ENCODE data around the gene CNPY2.
"Not testable (repeated sequence)": the region's sequence is repeated elsewhere in the genome, so short reads cannot be mapped to it uniquely, and the experiment has no call there.

CNPY2 gene

DNA sequence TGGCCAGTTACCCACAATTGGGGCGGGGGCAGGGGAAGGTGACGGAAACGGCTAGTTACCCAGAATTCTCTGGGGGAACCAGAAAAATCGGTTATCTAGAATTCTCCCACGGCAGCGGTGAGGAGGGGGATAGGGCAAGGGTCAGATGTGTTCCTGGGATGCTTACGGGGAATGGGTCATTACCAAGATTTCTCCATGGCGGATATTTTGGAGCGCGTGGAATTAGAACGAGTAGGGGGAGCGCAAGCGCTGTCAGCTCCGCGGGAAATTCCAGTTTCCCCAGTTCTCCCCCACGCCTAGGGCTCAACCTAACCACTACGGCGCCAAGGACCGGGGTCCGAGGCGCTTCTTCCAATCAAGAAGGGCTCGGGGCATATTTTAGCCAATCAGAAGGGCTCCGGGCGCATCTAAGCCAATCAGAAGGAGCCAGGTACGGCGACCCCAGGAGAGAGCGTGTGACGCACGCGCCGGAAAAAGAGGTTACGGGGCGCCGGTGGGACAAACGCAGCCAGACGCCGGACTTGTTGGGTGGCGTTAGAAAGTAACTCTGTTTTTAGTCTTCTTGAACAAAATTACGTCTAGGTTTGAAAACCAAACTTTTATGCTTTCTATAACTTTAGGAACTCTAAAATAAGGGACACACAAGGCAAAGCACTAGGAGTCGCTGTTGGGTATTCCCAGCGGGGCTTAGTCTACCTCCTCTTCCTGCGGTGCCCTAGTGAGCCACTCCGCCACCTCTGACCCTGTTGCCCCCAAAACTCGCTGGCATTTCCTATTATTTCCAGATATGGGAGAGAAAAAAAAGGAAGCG is 18.1 kb upstream of the CNPY2 start, which contains the start of gene PAN2:
Gene PAN2 (minus strand): TSS at position 322 of the 811 bp plus-strand sequence. CDS start 906 bp downstream, outside the sequence.
- FAIRE-seq = peak; percentile 78

DNA sequence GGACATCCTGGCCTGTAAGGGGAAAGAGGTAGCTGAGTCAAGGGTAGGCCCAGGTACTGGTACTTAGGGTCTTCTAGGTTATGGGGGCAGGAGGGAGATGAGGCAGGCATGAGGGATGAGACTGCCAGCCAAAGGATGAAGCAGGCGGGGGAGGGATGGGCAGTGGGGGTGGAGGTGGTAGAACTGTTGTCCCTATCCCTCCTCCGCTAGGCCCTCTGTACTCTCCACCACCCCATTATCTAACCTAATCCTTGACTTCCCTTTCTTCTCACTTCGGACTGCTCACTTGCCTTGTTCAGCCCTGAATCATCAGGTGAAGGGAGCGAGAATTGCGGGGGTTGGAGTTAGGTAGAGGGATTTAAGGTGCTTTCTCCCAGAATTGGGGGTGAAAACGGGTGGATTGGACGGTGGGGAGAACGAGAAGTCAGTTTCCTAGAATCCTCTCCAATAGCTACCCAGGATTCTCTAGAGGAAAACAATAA is 17.4 kb upstream of the CNPY2 start:
- FAIRE-seq = no peak

DNA sequence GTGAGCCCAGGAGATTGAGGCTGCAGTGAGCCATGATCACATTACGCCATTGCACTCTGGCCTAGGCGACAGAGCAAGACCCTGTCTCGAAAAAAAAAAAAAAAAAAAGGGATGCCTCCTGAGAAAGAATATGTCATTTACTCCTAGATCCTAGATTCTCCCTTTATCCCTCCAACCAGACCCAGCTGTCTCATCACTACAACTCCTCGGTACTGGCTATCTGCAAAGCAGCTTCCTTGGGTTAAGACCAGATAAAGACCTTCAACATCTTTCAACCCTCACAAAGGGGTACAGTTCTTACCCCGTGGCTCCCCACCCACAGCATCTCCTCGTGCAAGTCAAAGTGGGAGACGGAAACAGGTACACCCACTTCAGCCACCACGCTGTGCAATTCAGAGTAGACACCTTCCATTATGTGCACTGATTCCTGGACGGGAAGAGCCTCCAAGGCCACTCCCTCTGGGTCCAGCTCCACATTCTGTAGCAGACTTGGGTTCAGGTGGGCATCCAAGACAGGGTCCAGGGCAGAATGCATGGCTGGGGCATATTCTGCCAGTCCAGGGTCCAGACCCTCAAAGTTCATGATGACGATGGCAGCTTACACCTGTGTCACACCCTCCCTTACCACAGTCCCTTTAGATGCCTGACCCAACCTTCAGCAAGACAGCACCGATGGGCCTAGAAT is 16.9 kb upstream of the CNPY2 start:
- no peak for FAIRE-seq

DNA sequence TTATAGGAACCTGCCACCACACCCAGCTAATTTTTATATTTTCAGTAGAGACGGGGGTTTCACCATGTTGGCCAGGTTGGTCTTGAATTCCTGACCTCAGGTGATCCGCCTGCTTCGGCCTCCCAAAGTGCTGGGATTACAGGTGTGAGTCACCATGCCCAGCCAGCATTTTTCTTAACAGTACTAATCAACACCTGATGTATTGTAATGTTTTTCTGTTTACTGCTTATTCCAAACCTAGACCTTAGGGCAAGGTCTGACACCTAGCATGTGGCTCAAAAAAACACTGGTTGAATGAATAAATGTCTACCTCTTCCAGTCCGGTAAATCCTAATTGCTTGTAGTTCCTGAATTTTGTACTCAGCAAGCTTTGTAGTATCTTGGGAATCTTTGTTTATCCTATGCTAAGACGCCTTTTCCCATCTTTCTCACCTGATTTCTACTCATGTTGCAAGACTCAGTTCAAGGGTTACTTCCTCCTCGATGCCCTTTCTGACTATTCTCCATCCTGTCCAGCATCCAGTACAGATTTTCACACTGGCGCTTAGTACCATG is 15.2 kb upstream of the CNPY2 start:
- no peak for FAIRE-seq

DNA sequence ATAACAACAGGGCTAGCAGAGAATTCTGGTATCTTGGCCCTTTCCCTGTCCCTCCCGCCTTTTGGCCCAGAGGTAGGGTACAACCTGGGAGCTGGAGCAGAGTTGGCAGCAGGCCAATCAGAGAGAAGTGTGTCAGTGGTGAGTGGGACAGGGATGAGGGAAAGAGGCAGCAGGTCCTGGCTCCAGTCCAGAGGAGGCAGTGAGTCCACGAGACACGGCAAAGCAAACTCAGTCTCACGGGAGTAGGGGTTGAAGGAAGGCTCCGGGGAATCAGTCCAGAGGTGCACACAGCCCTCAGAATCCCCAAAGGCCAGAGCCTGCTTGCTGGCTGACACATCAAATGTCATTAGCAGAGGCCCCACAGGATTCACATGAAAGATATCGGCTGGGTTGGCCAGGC is 10.7 kb upstream of the CNPY2 start:
- FAIRE-seq = no peak

DNA sequence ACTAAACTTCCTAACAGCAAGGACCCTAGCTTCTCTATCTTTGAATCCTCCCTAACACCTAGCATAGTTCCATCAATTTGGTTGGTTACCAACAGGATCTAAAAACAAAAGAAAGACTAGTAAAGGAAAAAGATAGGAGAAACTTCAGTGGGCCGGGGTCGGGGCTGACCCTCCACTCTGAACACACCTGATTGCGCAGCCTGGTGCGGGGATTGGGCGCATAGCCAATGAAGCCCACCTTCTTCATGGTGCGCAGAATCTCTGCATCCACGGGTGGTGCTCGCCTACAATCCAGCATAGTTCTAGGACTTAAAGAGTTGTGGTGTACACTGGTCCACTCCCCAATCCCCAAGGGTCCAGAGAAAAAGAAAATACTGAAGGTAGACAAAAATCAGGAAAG is 10.3 kb upstream of the CNPY2 start:
- FAIRE-seq = no peak

DNA sequence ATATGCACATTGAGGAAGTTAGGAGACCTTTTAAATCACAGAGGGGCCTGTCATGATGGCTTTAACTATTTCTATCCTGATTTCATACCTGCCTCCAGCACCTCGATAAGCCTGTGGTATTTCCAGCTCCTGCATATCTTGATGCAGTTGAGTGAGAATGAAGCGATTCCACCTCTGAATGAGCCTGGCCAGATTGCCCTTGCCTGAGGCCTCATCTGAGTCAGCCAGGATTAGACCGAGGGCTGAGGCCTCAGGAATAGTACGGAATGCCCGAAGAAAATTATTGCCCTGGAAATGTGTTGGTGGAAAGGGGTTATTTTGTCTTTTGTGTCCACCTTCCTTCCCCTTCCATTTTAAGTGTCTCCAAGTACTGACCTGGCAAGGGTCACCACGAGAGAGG is 8.4 kb upstream of the CNPY2 start:
- FAIRE-seq = no peak

DNA sequence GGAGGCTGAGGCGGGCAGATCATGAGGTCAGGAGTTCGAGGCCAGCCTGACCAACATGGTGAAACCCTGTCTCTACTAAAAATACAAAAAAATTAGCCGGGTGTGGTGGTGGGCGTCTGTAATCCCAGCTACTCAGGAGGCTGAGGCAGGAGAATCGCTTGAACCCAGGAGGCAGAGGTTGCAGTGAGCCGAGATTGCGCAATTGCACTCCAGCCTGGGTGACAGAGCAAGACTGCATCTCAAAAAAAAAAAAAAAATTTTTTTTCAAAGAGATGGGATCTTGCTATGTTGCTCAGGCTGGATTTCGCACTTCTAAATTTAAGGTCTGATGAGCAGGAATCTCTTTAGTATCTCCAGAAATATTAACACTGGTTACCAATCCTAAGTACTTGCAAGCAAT is 5.8 kb upstream of the CNPY2 start:
- FAIRE-seq = not testable (repeated sequence)

DNA sequence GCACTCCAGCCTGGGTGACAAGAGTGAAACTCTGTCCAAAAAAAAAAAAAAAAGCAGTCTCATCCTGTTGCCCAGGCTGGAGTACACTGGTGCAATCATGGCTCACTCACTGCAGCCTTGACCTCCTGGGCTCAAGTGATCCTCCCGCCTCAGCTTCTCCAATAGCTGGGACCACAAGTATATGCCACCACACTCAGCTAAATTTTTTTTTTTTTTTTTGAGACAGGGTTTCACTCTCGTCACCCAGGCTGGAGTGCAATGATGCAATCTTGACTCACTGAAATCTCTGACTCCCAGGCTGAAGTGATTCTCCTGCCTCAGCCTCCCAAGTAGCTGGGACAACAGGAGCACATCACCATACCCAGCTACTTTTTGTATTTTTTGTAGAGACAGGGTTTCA is 5.2 kb upstream of the CNPY2 start:
- FAIRE-seq = no peak

DNA sequence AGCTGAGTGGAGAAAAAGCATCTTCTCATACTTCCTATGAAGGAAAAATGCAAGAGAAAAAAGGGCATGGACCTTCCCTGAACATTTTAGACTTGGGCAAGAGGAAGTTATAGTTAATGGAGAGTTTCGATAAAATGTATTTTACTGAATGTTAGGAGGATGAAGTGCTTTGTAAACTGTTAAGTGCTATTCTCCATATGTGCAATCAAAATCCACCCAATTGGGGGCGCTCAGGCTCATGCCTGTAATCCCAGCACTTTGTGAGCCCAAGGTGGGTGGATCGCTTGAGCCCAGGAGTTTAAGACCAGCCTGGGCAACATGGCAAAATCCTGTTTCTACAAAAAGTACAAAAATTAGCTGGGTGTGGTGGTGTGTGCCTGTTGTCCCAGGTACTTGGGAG is 1.9 kb upstream of the CNPY2 start:
- no peak for FAIRE-seq

DNA sequence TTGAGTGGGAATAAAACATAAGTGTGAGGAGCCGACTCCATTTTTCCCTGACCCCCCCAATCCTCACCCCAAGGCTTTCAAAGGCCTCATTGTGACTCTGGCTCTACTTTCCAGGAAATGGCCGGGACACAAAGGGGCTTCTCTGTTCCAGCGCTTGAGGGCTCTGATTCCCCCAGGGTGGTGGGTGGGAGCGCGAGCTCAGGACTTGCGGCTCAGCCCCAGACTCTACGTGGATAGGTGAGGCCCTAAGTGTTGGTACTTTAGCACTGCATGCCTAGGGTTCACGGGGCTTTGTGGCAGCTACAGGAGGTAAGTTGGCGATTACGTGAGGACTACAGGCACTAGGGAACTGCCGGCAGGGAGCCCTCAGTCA is 553 bp downstream of the CNPY2 start:
- no peak for FAIRE-seq

DNA sequence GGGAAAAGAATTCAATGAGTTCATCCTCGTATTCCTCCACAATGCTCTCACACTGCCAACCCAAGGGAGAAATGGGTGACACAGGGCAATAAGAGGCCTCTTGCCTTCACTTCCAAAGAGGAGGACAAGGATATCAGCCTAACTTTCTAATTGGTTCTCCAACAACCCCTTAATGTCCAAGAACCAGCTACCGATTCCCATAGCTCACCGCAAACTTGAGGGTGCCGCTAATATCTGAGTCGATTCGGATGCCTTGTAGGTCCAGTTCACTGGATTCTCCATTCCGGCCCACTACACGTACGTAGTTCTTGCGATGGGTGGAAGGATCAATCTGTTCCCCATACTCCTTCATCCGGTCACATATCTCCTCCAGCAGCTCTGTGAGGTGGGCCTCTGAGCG is 4.8 kb downstream of the CNPY2 start:
- FAIRE-seq = no peak

DNA sequence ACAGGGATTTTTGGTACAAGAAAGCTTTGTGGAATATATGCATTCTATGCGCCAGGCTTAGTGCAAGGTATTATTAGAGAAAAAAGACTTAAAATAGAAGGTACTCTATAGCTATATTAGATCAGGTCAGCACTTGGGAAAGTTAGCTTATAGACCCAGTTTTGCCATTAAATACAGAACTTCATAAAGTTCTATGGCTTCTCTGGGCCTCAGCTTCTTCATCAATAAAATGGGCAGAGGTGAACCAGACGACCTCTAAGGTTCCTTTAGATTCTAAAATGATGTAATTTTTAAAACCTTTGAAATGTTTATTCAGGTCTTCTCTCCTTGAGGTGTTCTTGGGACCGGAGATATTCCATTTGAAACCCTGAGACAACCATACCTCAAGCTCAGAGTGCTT is 7.1 kb downstream of the CNPY2 start:
- no peak for FAIRE-seq

DNA sequence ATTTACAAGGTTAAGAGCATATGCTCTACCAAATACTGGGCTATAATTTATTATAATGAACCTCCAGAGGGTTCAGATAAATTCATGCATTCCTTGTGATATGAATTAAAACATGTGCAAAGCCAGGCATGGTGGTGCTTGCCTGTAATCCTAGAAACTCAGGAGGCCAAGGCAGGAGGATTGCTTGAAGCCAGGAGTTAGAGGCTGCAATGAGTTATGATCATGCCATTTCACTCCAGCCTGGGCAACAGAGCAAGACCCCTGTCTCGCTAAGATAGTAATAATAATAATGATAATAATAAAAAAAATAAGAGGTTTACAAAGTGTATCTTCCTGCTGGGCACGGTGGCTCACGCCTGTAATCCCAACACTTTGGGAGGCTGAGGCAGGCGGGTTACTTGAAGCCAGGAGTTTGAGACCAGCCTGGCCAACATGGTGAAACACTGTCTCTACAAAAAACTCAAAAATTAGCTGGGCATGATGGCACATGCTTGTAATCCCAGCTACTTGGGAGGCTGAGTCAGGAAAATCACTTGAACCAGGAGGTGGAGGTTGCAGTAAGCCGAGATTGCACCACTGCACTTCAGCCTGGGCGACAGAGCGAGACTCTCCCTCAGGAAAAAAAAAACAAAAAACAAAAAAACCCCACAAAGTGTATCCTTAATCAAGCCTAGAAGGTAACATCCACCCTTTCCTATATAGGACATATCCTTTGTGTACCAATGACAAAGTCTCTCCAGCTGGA is 8.4 kb downstream of the CNPY2 start:
- no peak for FAIRE-seq

DNA sequence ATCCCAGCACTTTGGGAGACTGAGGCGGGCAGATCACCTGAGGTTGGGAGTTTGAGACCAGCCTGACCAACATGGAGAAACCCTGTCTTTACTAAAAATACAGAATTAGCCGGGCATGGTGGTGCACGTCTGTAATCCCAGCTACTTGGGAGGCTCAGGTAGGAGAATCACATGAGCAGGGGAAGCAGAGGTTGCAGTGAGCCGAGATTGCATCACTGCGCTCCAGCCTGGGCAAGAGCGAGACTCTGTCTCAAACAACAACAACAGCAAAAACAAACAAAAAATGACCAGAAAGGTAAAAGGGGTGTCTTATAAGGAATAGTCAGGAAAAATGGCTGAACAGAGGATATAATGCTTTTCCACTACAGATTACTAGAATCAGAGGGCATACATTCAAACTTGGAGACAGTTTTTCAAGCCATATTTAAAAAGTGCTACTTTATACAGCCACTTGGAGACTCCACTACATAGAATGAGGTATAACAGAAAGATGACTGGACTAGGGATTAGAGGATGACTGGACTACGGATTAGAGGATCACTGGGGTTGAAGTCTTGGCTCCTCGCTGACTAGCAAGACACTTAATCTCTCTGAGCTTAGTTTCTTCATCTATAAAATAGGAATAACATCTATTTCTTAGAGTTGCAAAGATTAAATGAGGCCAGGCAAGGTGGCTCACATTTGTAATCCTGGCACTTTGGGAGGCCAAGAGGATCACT is 10.8 kb downstream of the CNPY2 start:
- no peak for FAIRE-seq

DNA sequence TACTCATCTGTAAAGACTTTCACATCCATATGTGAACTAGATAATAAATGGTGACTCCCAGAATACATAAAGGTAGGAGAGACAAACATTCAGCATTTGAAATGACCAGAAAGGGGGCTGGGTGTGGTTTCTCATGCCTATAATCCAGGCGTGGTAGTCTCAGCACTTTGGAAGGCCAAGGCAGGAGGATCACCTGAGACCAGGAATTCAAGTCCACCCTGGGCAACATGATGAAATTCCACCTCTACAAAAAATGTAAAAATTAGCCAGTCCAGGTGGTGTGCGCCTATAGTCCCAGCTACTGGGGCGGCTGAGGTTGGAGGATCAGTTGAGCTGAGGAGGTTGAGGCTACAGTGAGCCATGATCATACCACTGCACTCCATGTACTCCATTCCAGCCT is 11.5 kb downstream of the CNPY2 start:
- no peak for FAIRE-seq

DNA sequence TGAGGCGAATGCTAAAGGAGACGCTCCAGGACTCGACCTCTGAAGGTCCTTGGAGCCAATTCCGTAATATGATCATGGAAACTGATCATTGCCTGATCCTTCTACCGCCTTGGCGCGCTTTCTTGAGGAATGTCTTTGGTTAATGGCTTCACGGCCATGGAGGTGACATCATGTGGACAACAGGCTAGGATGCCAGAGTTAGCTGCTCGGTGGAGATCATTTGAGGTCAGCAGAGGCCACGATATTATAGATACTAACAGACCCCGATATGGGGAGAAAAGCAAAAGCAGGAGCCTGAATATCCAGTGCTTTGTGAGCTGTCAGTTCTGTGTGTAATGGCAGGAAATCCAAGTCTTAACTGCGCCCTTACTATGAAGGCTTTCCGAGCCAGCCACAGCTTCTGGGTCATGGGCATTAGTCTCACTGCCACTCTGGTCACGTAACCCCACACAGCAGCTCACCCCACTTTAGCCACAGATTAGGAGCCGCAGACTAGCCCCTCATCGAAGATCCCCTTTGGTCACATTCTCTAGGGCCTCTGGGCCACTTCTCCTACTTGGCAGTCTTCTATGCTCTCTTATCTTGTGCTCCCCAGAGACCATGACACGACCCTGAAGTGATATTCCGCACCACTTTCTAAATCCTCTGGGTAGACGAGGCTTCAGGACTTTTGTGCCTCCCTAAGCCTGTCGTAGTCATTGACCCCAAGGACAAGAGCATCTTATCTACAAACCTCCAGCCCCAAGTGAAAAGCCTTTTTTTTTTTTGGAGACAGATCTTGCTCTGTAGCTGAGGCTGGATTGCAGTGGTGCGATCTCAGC is 14.9 kb downstream of the CNPY2 start:
- FAIRE-seq = no peak

DNA sequence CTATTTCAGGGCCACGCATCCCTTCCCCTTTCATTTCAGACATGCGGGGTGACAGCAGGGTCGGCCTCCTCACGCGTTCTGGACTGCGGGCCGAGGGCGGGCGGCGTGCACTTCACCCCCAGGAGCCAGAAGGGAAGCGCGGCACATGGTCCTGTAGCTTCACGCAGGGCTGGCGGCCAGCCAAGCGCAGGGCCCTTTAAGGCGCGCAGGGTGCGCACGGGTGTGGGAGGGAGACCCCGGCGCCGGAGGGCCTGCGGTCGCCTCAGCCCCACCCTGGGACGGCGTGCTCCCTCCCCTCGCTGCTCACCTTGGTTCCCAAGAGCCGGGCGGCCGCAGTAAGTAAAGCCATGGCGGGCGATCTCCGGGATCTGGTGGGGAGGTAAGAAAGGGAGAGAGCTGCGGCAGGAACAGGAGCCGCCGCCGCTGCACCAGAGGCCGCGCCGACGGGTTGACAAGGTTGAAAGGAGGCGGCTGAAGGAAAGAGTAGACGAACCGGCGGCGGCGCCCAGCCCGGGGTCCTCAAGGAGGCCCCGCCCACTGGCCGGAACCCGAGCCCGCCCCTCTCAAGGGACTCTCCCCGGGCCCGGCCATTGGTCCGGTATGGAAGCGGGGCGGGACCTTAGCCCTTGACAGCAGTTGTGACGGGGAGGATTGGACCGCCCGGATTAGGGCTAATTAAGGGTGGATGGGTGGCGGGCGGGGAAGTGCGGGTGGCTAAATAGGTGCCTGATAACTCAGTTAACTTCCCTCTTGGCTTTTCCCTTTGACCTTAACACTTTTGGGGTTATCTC is 15.7 kb downstream of the CNPY2 start, which contains the start of gene CS:
Gene CS (minus strand): TSS at position 478 of the 791 bp plus-strand sequence. CDS start 129 bp downstream, at position 349.
- peak; percentile 81 for FAIRE-seq

DNA sequence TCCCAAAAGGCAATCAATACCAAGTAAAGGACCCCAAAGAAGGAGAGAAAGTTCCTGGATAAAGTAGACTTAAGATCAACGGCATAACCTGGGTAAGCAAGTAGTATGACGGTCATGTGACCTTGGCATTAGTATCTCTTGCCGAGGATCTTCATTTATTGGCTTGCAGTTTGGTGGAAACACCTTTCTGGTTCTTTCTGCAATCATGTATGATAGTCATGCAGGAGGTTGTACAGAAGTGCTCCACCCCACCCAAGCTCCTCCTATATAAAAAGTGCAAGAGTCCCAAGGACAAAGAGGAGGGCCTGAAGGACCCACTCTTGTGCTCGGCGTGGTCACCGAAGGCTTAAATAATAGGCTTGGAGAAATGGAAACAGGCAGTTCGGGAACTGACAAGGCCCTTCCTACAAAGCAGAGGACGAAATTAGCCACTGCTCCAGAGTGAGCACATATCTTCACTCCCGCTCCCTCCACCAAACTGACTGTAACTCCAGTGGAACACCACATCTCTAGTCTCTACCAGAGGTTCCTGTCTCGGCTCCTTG is 16.4 kb downstream of the CNPY2 start:
- FAIRE-seq = no peak

DNA sequence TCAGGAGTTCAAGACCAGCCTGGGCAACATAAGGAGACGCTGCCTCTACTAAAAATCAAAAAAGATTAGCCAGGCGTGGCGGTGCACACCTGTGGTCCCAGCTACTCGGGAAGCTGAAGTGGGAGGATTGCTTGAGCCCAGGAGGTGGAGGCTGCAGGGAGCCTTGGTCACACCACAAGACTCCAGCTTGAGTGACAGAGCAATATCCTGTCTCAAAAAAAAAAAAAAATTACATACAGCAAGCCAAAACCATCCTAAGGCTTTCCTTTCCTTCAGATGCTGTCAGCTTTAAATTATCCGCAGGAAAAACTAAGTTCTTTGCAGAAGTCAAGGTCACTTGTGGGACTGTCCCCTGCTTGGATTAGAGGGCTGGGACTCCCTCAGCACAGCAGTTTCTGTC is 17.0 kb downstream of the CNPY2 start:
- FAIRE-seq = no peak
